GM12892 (cell line): ENCODE results near the gene SEL1L3.

Source experiments
- POLR2A ChIP-seq: IDR thresholded peaks from 2 replicates; pipeline ENCODE4 v1.6.1; 2011; ENCODE audit warnings: low read depth, low read length, control low read depth
- POLR2AphosphoS5 ChIP-seq: IDR thresholded peaks from 2 replicates; pipeline ENCODE4 v1.6.1; 2011; ENCODE audit warnings: low read depth, low read length, control low read depth

GRCh38 chr4:25753239-25753638, 109.5 kb downstream of the SEL1L3 start:
- no peak for TF ChIP-seq POLR2A
- TF ChIP-seq POLR2AphosphoS5, result no peak
